Hepatocyte (in vitro differentiated cells): Measurements from ENCODE around the gene BMAL1.

ENCODE experiments used
- CTCF ChIP-seq: fragments of 200-600 bp; sonication (generic); IDR thresholded peaks from 2 replicates; pipeline ENCODE4 v1.5.1; 2016; ENCODE audit warnings: antibody characterized with exemption, mild to moderate bottlenecking; ENCODE audit not compliant: poor library complexity
- EZH2 ChIP-seq: fragments of 200-600 bp; sonication (generic); IDR thresholded peaks from 2 replicates; pipeline ENCODE4 v1.6.1; 2016; ENCODE audit warnings: antibody characterized with exemption, mild to moderate bottlenecking, borderline replicate concordance

DNA sequence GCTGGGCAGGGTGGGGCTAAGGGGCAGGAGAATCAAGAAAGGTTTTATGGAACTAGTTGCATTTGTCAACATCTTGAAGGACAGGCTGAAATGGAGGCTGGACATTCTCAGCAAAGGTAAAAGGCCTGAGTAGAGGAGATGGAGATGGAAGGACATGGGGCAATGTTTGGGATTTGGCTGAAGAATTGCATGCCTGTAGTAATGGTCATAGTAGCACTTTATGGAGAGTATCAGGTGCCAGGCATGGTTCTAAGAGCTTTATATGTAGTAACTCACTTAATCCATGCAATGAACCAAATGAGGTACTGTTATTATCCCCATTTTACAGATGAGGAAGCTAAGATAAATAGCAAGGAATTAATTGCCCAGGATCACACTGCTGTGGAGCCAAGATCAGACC is 23.9 kb downstream of the BMAL1 start:
- TF ChIP-seq CTCF (no peak), EZH2 (no peak)
